GM18508 (cell line): Measurements from ENCODE around the gene GBP5.

Experiments
- ATAC-seq: cut with Tn5 transposase; IDR thresholded peaks from one replicate; pipeline ENCODE4 v1.9.1; 2021; ENCODE audit warnings: moderate number of reproducible peaks; ENCODE audit not compliant: insufficient read depth, unreplicated experiment

The GBP5 gene, protein sequence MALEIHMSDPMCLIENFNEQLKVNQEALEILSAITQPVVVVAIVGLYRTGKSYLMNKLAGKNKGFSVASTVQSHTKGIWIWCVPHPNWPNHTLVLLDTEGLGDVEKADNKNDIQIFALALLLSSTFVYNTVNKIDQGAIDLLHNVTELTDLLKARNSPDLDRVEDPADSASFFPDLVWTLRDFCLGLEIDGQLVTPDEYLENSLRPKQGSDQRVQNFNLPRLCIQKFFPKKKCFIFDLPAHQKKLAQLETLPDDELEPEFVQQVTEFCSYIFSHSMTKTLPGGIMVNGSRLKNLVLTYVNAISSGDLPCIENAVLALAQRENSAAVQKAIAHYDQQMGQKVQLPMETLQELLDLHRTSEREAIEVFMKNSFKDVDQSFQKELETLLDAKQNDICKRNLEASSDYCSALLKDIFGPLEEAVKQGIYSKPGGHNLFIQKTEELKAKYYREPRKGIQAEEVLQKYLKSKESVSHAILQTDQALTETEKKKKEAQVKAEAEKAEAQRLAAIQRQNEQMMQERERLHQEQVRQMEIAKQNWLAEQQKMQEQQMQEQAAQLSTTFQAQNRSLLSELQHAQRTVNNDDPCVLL

DNA sequence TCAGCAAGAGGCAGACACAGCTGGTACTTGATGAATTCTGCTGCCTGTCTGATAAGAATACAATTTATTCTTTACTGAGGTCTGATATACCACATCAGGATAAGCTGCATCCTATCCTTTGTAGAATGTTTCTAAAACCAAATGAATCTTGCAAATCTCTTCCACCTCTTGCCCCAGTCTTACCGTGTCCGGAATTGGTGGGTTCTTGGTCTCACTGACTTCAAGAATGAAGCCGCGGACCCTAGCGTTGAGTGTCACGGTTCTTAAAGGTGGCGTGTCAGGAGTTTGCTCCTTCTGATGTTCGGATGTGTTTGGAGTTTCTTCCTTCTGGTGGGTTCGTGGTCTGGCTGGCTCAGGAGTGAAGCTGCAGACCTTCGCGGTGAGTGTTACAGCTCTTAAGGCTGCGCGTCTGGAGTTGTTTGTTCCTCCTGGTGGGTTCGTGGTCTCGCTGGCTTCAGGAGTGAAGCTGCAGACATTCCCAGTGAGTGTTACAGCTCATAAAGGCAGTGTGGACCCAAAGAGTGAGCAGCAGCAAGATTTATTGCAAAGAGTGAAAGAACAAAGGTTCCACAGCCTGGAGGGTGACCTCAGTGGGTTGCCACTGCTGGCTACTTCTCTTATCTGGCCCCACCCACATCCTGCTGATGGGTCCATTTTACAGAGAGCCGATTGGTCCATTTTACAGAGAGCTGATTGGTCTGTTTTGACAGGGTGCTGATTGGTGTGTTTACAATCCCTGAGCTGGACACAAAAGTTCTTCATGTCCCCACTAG, at the start of gene GBP5:
TSS of gene GBP5 (minus strand) at position 592 of the 773 bp plus-strand sequence. CDS start 3,305 bp downstream, outside the sequence.
- ATAC-seq, result peak; percentile 74

DNA sequence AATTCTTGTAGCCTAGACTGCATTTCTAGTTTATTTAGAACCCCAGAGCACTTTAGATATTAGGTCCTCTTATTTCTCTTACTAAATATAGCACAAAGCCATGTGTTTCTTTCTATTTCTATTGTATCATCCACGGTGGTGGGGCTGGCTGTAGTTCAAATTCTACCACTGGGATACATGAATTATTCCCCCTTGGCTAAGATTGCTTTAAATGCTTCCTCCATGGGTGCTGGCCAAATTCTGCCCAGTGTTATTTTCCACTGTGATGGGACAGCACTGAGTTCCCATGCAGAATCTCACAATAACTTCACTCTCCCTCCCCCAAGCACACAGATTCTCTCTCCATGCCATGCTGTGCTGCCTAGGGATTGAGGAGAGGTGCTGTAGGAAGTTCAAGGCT, 49.7 kb upstream of the GBP5 start:
- ATAC-seq, result no peak

DNA sequence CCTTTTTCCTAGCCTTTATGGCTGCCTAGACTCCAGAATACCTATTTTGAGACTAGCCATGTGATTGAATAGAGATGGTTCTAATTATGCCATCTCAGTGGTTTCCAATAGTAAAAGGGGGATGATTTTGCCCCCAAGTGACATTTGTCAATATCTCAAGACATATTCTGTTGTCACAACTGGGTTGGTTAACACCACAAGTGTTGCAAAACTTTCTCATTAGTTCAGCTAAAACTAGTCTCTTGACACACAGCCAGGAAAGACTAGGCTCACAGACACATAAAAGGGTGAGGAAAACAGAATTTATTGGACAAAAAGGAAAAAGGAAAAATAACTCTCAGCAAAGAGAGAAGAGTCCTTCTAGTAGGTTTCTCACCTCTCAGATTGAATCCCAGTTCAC, 39.9 kb upstream of the GBP5 start:
- ATAC-seq, result no peak

DNA sequence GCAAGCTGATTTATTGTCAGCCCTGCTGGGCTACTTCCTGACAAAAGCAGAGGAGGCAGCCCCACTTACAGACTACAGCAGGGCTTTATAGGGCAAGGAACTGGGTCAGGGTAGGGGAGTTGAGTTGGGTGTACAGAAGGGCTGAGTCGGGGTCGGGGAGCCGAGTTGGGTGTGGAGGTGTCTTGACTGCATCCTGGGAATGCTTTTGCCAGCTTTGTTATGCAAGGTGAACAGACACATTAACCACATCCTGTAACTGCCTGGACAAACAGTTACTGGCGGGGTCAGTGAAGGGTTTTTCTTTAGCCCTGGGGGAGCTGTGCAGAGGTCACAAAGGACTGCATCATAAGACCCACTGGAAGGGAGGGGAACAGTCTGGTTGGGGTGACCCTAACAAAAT, 39.1 kb upstream of the GBP5 start:
- ATAC-seq, result peak; percentile 49

DNA sequence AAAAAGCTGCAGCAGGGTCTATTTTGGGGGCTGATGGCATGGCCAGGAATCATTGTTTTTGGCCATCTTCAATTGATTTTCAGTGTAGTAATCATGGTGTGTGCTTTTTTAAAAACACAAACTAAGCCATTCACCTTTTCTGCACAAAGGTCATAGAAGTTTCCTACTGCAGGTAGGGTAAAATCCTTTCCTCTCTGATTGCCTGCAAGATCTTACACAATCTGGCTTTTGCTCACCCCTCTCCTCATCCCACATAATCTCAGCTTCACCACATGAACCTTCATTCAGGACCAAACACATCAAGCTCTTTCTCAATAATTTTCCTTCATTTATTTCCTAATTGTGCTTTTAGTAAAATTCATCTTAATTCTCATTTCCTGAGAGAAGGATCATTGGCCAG, 38.3 kb upstream of the GBP5 start:
- no peak for ATAC-seq

DNA sequence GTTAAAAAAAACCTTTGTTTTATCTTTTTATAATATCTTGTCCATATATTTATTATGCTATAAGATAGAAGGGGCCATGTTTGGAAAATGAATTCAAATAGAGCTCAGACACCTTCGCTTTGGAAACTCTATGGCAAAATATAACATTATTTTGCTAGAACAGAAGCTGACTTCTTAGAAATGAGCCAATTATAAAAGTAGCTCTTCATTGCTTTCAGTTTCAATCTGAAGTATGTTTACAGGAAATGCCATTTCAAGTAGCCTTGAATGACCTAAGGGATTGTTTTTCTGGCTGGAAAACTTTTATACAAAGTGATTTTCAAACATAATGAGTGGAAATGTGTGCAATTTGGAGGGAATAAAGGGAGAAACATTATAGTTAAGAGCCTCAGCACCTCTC, 37.8 kb upstream of the GBP5 start:
- ATAC-seq, result no peak

DNA sequence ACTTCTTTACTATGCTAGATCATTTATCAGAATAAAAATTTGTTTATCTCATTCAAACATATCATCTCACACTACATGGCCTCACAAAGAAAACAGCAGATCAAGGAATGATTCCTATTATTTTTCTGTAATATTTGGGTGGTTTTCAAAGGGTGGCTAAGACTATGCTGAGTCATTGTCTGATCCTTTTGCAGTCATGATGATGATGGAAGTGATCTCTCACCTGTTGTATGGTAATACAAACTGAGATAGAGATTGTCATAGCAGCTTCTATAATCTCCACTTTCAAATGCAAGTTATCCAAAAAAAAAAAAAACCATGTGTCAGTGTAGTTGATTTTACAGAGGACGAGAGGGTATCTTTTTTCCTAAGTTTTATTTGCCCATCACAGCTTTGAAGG, 37.2 kb upstream of the GBP5 start:
- ATAC-seq, result no peak

DNA sequence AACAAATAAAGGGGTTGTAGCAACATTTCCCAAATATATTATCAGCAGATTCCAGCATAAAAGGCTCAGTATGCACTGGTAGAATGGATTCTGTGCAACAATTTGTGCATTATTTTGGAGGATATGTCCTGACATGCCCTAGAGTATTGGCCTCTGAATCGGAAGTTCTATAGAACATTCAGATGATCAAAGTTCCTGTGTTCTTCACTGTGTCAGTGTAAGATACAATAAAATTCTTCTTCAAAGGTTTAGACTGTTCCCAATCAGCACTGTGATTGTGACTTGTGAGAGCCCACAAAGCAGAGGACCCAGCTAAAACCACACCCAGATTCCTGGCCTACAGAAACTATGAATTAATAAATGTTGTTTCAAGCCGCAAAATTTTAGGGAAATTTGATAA, 33.6 kb upstream of the GBP5 start:
- ATAC-seq, result no peak

DNA sequence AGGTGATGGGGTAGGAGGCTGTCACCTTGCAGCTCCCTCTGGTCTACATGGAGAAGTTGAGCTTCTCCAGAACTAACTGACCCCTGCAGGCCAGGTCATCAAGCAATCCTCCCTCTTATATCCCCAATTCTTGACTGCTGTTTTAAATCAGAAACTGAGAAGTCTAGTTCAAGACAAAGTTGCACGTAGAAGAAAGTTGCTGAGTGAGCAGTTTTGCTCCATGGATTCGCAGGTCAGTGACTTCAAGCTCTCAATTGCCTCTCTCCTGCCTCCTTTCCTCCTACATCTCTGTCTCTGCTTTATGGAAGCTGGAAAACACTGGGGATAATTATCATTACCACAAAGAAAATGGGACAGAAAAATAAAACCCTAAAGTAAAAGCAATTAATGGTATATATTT, 32.8 kb upstream of the GBP5 start:
- no peak for ATAC-seq

DNA sequence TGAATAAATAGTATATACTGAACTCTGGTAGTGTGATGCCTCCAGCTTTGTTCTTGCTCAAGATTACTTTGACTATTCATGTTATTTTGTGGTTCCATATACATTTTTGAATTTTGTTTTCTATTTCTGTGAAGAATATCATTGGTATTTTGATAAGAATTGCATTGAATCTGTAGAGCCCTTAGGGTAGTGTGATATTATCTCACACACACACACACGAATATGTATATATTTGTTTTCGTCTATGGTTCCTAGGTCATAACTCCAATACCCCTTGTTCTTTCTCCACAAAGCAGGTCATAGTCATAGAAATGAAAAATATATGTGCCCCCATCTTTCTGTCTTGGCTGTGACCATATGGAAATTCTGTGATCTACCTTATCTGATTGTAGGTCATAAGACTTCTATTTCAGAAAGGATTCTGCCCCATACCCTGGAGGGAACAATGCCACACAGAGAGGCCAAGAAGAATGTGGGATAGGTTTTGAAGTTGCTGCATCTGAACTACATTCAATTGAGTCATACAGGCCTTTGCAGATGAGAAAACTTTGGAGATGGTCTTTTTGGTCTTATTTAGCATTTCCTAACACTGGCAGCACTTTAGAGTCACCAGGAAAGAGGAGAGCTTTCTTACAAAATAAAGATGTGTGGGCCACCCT, 32.0 kb upstream of the GBP5 start:
- no peak for ATAC-seq

DNA sequence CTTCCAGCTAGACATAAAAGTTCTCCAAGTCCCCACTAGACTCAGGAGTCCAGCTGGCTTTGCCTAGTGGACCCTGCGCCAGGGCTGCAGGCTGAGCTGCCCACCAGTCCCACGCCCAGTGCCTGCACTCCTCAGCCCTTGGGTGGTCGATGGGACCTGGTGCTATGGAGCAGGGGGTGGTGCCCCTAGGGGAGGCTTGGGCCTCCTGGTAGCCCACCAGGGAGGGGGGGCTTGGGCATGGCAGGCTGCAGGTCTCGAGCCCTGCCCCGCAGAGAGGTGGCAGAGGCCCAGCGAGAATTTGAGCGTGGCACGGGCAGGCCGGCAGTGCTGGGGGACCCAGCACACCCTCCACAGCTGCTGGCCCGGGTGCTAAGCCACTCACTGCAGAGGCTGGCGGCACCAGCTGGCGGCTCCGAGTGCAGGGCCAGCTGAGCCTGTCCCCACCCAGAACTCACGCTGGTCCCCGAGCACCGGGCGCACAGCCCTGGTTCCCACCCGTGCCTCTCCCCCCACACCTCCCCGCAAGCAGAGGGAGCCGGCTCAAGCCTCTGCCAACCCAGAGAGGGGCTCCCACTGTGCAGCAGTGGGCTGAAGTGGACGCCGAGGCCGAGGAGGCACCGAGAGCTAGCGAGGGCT, 30.2 kb upstream of the GBP5 start:
- ATAC-seq, result no peak

DNA sequence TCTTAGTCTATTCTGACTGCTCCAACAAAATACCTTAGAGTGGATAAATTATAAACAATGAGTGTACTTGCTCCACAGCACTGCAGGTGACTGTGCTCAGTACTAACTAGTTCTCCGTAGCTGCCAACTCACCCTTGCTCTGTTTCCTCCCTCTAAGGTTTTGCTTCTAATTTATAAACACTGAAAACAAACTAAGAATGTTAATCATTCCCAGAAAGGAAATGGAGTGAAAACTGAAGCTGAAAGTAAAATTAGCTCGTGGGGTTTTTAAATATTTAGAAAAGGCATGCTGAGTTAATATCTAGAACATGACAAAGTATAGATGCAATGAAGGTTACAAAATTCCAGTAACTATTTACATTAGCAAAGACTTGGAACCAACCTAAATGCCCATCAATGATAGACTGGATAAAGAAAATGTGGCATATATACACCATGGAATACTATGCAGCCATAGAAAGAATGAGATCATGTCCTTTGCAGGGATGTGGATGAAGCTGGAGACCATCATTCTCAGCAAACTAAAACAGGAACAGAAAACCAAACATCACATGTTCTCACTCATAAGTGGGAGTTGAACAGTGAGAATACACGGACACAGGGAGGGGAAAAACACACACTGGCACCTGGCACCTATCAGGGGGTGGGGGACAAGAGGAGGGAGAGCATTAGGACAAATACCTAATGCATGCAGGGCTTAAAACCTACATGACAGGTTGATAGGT, 27.2 kb upstream of the GBP5 start:
- peak; percentile 71 for ATAC-seq

DNA sequence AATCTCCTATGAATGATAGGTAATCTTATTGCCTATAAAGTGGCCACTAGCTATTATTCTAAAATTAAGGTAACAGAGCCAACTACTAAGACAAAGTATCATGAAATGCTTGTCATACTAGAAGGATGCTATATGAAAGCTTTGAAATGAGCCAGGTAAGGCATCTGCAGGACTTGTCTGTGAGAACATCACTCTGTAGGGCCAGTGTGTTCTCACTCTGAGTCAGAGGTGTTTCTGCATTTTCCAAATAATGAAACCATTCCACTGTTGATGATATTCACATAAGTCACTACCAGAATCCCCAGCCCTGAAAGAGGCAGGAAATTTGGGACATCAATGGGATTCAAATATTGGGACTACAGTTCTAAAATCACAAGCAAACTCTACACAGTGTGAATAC, 25.8 kb upstream of the GBP5 start:
- no peak for ATAC-seq

DNA sequence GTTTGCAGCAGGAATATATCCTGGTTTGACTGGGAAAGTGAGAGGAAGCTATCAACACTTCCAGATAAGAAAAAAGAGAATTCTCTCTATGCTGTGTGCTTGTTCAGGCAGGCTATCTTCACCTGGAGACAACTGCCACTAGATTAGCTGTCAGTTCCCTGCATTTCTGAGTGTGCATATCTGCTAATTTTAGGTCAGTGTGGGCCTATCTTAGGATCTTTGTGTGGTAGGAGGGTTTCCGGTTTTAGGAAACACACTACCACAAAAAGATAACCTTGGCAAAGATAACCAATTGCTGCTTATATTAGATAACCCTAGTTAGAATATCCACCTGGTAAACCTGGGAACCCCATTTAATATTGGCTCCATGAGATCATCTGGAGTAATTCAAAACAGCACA, 22.5 kb upstream of the GBP5 start:
- ATAC-seq, result no peak

DNA sequence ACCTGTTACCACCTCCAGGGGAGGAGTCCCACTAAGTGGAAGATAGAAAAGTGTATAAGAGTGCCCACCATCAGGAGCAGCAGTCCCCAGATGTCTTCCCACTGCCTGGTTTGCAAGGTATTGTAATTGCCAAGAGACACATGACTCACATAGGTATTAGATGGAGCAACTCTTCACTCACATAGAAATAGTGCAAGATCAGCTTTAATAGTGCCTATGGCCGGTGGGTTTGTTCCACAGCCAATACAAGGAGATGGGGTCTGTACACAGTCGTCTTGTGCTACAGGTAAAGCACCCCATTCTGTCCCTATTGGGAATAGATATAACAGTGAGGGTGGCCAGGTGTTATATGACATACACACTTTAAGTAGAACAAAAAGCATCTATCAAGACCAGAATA, 18.6 kb upstream of the GBP5 start:
- no peak for ATAC-seq

DNA sequence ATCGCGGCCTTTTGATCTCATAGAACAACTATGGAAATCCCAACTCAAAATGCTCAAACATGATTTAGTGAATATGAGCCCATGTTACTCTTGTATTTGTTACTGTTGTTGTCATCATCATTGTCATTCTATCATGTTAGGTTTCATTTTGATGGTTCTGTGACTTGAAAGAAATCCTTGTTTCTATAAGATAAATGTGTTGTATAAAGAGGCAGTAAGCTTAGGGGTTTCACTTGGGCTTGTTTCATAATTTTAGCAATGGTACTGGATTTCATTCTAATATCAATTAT, 15.3 kb upstream of the GBP5 start:
- ATAC-seq, result no peak

DNA sequence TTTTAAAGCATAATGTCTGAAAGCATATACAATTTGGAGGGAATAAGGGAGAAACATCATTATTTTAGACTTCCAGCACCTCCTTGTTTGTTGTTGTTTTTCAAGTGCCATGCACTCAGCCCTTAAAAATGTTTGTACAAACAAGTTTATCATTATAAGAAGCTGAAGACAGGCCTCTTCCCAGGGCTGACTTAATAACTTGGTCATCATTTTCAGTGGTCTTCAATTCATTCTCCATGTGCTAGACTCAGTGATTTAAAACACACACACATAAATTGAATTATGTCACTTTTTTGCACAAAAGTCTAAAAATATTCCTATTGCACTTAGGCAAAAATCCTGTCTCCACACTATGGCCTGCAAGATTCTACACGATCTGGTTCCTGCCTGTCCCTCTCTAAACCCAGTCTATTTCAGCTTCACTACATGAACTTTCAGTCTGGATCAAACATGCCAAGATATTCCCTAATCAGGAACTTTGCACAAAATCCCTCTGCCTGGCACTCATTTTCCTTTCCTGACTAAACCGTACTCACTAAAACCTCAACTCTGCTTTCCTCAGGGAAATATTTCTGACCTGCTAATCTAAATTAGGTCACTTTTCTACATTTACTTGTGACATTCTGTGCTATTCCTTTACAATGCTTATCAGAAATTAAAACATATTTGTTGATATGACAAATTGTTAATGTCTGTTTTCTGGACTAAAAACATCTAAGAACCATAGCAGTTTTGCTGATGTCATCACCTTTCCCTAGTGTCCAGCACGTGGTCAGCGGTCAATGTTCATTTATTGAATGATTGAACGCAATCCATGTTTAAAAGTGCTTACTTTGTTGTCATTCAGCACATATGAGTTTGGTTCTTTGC, 14.8 kb upstream of the GBP5 start:
- ATAC-seq, result no peak

DNA sequence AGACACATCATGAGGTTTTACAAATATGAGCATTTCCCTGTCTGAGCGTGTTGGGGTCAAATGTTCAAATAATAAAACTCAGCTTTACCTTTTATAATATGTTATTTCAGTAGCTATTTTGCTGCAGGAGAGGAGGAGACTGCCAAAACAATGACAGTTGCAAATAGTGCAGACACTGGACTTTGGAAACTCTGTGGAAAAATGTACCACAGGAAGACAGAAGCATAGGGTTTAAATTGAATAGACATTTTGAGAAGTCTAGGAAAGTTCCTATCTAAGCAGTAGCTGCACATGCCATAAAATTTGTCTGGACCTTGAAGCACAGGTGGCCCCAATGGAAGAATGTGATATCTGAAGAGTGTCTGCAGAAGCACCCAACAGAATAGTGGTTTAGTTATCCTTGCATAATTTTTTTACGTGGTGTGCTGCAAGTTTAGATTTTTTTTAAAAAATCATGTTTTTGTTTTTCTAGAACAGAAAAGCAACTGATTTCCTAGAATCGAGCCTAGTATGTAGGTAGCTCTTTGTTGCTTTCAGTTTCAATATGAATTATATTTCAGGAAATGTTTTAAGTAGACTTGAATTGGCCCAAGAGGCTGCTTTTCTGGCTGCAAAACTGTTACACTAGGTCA, 14.0 kb upstream of the GBP5 start:
- ATAC-seq, result peak; percentile 81
